G401 (cell line): ENCODE data around the gene CHN2. TPM values are rescaled to one million over a fixed set of nuclear protein-coding genes. Genes with fewer than 3 reads are reported as not detected.

Experiments
- total RNA-seq: library from RNA; depleted of rRNA; stranded (reverse); fragments of >200 nt; shearing (Covaris generic); gene quantifications from 2 replicates; pipeline ENCODE4 v1.2.3, GENCODE V29; 2014; rRNA removed

Gene CHN2
- total RNA-seq, 1 experiment from 2014 or later = not detected

Other genes starting within 250 kb of the CHN2 start
- gene TRIL, start 236.4 kb upstream of the CHN2 start, total RNA-seq = not detected in 2 replicates
- not detected in 2 replicates for gene CPVL, start 48.2 kb upstream of the CHN2 start, total RNA-seq